ENCODE measurements around the gene MCCD1. TPM values are rescaled to one million over a fixed set of nuclear protein-coding genes. Genes with fewer than 3 reads are reported as not detected.
A peak's percentile ranks its signal among the peaks of the same experiment; 100 is the strongest.

Gene MCCD1
- total RNA-seq, 4 donors from 2014 or later, result not detected

- no peaks in the 10 kb centered on the region for H3K9me3 ChIP-seq
- no peak for DNase-seq (ENCODE audit: low spot score in 2 of 2)
- H3K4me1 ChIP-seq, result peaks cover 0 to 12% (median 9%) of the 10 kb centered on the region in 4 donors
- 87% methylated on average over 14 to 19 of the region's 19 CpGs for WGBS, 2 donors
- no peak overlapping the region for H3K4me3 ChIP-seq
- H3K36me3 ChIP-seq, result no peaks in the 10 kb centered on the region
- H3K27ac ChIP-seq, result peak overlapping the region in 1 of 4 donors; percentile 7
- H3K27me3 ChIP-seq, result no peaks in the 10 kb centered on the region
- TF ChIP-seq EP300 (IDR thresholded peaks at IDR 0.05), result no peak
These were observed 48.3 kb downstream of the MCCD1 start for GRCh38 chr6:31576897-31577578.

- no peak for TF ChIP-seq EP300 (IDR thresholded peaks at IDR 0.05)
- TF ChIP-seq POLR2A (IDR thresholded peaks at IDR 0.05), result no peak
- TF ChIP-seq CTCF (IDR thresholded peaks at IDR 0.05), result no peak
- no peak for DNase-seq (ENCODE audit: low spot score in 2 of 2)
- WGBS, 2 donors, result 83 to 87% methylated on average over 3 of the region's 3 CpGs
- H3K36me3 ChIP-seq, result no peaks in the 10 kb centered on the region
- peaks cover 0 to 17% (median 9%) of the 10 kb centered on the region in 4 donors for H3K4me1 ChIP-seq
- no peak overlapping the region for H3K4me3 ChIP-seq
- no peaks in the 10 kb centered on the region for H3K9me3 ChIP-seq
- H3K27me3 ChIP-seq, result no peaks in the 10 kb centered on the region
- H3K27ac ChIP-seq, result no peak overlapping the region
These were observed 48.8 kb downstream of the MCCD1 start for GRCh38 chr6:31577579-31577966.

GRCh38 chr6:31578184-31579118 is 49.7 kb downstream of the MCCD1 start:
- Histone ChIP-seq H3K36me3 (no peaks in the 10 kb centered on the region), H3K27me3 (no peaks in the 10 kb centered on the region), H3K9me3 (no peaks in the 10 kb centered on the region), H3K27ac (no peak overlapping the region), H3K4me3 (no peak overlapping the region), H3K4me1 (peaks cover 0 to 19% (median 9%) of the 10 kb centered on the region in 4 donors)
- no peak for DNase-seq (ENCODE audit: low spot score in 2 of 2)
- WGBS, 2 donors, result 83 to 88% methylated on average over 12 of the region's 12 CpGs
- TF ChIP-seq CTCF (IDR thresholded peaks at IDR 0.05) (no peak), POLR2A (IDR thresholded peaks at IDR 0.05) (no peak), EP300 (IDR thresholded peaks at IDR 0.05) (no peak)

- DNase-seq (ENCODE audit: low spot score in 2 of 2), result no peak
- WGBS, 2 donors, result 91 to 93% methylated on average over 3 of the region's 3 CpGs
- H3K4me1 ChIP-seq, result peaks cover 0 to 19% (median 9%) of the 10 kb centered on the region in 4 donors
- no peaks in the 10 kb centered on the region for H3K36me3 ChIP-seq
- no peaks in the 10 kb centered on the region for H3K27me3 ChIP-seq
- no peaks in the 10 kb centered on the region for H3K9me3 ChIP-seq
- H3K4me3 ChIP-seq, result no peak overlapping the region
- TF ChIP-seq POLR2A (IDR thresholded peaks at IDR 0.05) (no peak), EP300 (IDR thresholded peaks at IDR 0.05) (no peak), CTCF (IDR thresholded peaks at IDR 0.05) (no peak)
- no peak overlapping the region for H3K27ac ChIP-seq
These were observed 50.4 kb downstream of the MCCD1 start for GRCh38 chr6:31579119-31579505.

Small RNA genes within 50 kb of the gene (small RNA-seq; reads per million reads assigned to genes)
- gene AL663061.1 (not detected), gene RF00019 (not detected), gene SNORD117 (426 reads per million, percentile 97 among the genes with 10 or more reads in this experiment), gene SNORD84 (not detected)

Other genes with a start within 250 kb of the MCCD1 start
- 100 to 1,000 TPM; 570 to 933 (median 787) TPM for gene HLA-B, start 171.8 kb upstream of the MCCD1 start, total RNA-seq
- 10 to 100 TPM; 15.9 to 28.3 (median 23.7) TPM for gene MICA, start 125.4 kb upstream of the MCCD1 start, total RNA-seq
- 1 to 10 TPM; 1.0 to 8.0 (median 4.1) TPM for gene MICB, start 30.8 kb upstream of the MCCD1 start, total RNA-seq
- gene DDX39B, start 13.0 kb downstream of the MCCD1 start, total RNA-seq, result 100 to 1,000 TPM; 306 to 436 (median 358) TPM
- 1 to 10 TPM in 3 of 4 donors, under 1 TPM in 1; 0.60 to 3.8 (median 2.2) TPM for gene ATP6V1G2, start 17.6 kb downstream of the MCCD1 start, total RNA-seq
- 10 to 100 TPM; 26.2 to 30.2 (median 27.7) TPM for gene NFKBIL1, start 18.6 kb downstream of the MCCD1 start, total RNA-seq
- not detected for gene LTA, start 43.3 kb downstream of the MCCD1 start, total RNA-seq
- not detected for gene TNF, start 46.6 kb downstream of the MCCD1 start, total RNA-seq
- gene LTB, start 53.5 kb downstream of the MCCD1 start, total RNA-seq, result not detected
- 10 to 100 TPM; 15.7 to 86.5 (median 20.8) TPM for gene LST1, start 57.3 kb downstream of the MCCD1 start, total RNA-seq
- not detected for gene NCR3, start 64.0 kb downstream of the MCCD1 start, total RNA-seq
- gene AIF1, start 86.3 kb downstream of the MCCD1 start, total RNA-seq, result 10 to 100 TPM; 27.1 to 66.3 (median 50.4) TPM
- gene PRRC2A, start 91.8 kb downstream of the MCCD1 start, total RNA-seq, result 100 to 1,000 TPM in 2 of 4 donors, 10 to 100 TPM in 2; 71.4 to 113 (median 88.0) TPM
- gene BAG6, start 123.7 kb downstream of the MCCD1 start, total RNA-seq, result 100 to 1,000 TPM; 189 to 228 (median 210) TPM
- gene APOM, start 126.9 kb downstream of the MCCD1 start, total RNA-seq, result 1 to 10 TPM in 1 of 4 donors, under 1 TPM in 2, not detected in 1; 0.63 to 2.0 (median 0.90) TPM
- gene C6orf47, start 131.8 kb downstream of the MCCD1 start, total RNA-seq, result 10 to 100 TPM; 13.8 to 23.3 (median 20.5) TPM
- gene GPANK1, start 136.0 kb downstream of the MCCD1 start, total RNA-seq, result 10 to 100 TPM; 18.8 to 30.0 (median 26.5) TPM
- gene CSNK2B, start 137.1 kb downstream of the MCCD1 start, total RNA-seq, result 100 to 1,000 TPM; 183 to 207 (median 188) TPM
- gene LY6G5B, start 141.0 kb downstream of the MCCD1 start, total RNA-seq, result 10 to 100 TPM in 2 of 4 donors, 1 to 10 TPM in 2; 7.6 to 13.0 (median 9.8) TPM
- gene LY6G5C, start 152.1 kb downstream of the MCCD1 start, total RNA-seq, result under 1 TPM in 1 of 4 donors, not detected in 3; 0.84 TPM
- 10 to 100 TPM; 37.1 to 62.1 (median 49.9) TPM for gene ABHD16A, start 174.4 kb downstream of the MCCD1 start, total RNA-seq
- not detected for gene LY6G6F, start 177.9 kb downstream of the MCCD1 start, total RNA-seq
- not detected for gene LY6G6D, start 186.4 kb downstream of the MCCD1 start, total RNA-seq
- gene LY6G6C, start 192.8 kb downstream of the MCCD1 start, total RNA-seq, result not detected
- gene MPIG6B, start 194.4 kb downstream of the MCCD1 start, total RNA-seq, result not detected
- gene DDAH2, start 200.3 kb downstream of the MCCD1 start, total RNA-seq, result 100 to 1,000 TPM; 134 to 193 (median 166) TPM
- 100 to 1,000 TPM; 216 to 341 (median 246) TPM for gene CLIC1, start 207.6 kb downstream of the MCCD1 start, total RNA-seq
- 10 to 100 TPM; 12.2 to 25.5 (median 18.4) TPM for gene MSH5, start 211.0 kb downstream of the MCCD1 start, total RNA-seq
- 1 to 10 TPM in 3 of 4 donors, not detected in 1; 1.5 to 5.5 (median 4.8) TPM for gene SAPCD1, start 233.7 kb downstream of the MCCD1 start, total RNA-seq
- gene VWA7, start 248.4 kb downstream of the MCCD1 start, total RNA-seq, result under 1 TPM; 0.21 to 0.66 (median 0.35) TPM